GM10248 (cell line): ENCODE data around the gene ASAH2.

Experiments used
- CTCF ChIA-PET: fragments of 300-600 bp; sonication (Branson Sonifier 250); formaldehyde crosslinking; extraction: SDS; loops from one replicate; lab custom pipeline; 2021; ENCODE audit warnings: antibody characterized with exemption; lab: Yijun Ruan, JAX
- POLR2A ChIA-PET: fragments of 350-650 bp; sonication (Branson Sonifier 250); formaldehyde crosslinking; extraction: SDS; loops from one replicate; lab custom pipeline; 2020; ENCODE audit warnings: antibody characterized with exemption; lab: Yijun Ruan, JAX
- DNase-seq: peaks from one replicate; pipeline ENCODE4 v3.0.0; 2012; ENCODE audit errors: extremely low spot score
- TF ChIP-seq, protein P1 (sequence below): IDR thresholded peaks from 2 replicates; pipeline ENCODE4 v1.5.1; 2012; ENCODE audit warnings: mild to moderate bottlenecking, low read depth; ENCODE audit errors: extremely low read depth, missing control alignments, control extremely low read depth

The ASAH2 gene

GRCh38 chr10:50216894-50217293, 34.4 kb downstream of the ASAH2 start:
- ChIA-PET CTCF (interaction anchor here (1.0 to 1.9 kb wide), 2 partner anchors 8 to 59 kb away, joined by 5 to 7 read pairs; no protein-coding TSS in a partner anchor), POLR2A (no interaction called here)
- no peak for DNase-seq
- TF ChIP-seq, protein P1, sequence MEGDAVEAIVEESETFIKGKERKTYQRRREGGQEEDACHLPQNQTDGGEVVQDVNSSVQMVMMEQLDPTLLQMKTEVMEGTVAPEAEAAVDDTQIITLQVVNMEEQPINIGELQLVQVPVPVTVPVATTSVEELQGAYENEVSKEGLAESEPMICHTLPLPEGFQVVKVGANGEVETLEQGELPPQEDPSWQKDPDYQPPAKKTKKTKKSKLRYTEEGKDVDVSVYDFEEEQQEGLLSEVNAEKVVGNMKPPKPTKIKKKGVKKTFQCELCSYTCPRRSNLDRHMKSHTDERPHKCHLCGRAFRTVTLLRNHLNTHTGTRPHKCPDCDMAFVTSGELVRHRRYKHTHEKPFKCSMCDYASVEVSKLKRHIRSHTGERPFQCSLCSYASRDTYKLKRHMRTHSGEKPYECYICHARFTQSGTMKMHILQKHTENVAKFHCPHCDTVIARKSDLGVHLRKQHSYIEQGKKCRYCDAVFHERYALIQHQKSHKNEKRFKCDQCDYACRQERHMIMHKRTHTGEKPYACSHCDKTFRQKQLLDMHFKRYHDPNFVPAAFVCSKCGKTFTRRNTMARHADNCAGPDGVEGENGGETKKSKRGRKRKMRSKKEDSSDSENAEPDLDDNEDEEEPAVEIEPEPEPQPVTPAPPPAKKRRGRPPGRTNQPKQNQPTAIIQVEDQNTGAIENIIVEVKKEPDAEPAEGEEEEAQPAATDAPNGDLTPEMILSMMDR: no peak

DNA sequence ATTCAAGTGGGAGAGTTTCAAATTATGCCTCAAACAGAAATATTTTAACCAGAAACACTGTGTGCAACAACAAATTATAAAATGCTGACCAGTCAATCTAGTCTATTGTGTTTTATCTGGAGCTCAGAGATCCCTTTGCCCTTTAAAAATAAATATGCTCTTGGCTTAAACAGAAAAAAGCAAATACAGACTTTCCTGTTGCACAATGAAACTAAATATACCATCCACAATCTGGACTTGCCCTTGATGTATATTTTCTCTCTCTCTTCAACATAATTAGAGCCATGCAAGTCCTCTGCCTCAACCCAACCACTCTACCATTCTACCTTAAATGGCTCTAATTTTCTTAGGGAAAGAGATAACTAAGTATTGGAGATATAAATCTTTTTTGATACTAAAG, 34.9 kb downstream of the ASAH2 start:
- DNase-seq: no peak
- ChIA-PET CTCF (interaction anchor here (1.0 kb wide), 1 partner anchor 9 kb away, joined by 5 read pairs; no protein-coding TSS in a partner anchor), POLR2A (no interaction called here)
- TF ChIP-seq, protein P1: no peak

- ChIA-PET POLR2A (no interaction called here), CTCF (interaction anchor here (0.9 to 1.3 kb wide), 2 partner anchors 64 to 617 kb away, joined by 3 to 5 read pairs; no protein-coding TSS in a partner anchor)
- TF ChIP-seq, protein P1: no peak
- DNase-seq: no peak
Measured at GRCh38 chr10:50211670-50212069, 39.6 kb downstream of the ASAH2 start.

DNA sequence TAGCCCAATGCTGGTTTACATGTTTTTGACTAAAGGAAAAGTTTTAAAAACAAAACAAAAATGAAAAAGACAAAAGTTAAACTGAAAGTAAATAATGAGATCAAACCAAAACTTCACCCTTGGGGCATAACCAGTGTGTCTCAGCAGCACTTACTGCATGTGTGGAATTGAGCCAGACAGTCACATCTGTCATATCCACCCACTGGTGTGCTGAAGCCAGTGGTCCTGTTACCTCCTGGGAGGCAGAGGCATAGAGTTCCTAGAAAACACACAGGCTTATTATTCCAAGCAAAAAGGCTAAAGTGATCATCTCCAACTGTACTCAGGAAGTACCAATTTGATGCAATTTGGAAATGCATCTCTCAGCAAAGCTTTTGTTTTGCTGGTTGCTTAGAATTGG, 40.4 kb downstream of the ASAH2 start:
- no peak for DNase-seq
- ChIA-PET POLR2A (no interaction called here), CTCF (interaction anchor here (1.1 kb wide), 1 partner anchor 618 kb away, joined by 4 read pairs; no protein-coding TSS in a partner anchor)
- TF ChIP-seq, protein P1: no peak
